NB4 (cell line): ENCODE data around the gene BARX2.

Source experiments
- DNase-seq: peaks from one replicate; pipeline ENCODE4 v3.0.0; 2010; ENCODE audit warnings: low read depth
- H3K4me3 ChIP-seq: one replicate; pipeline ENCODE4 v1.5.1; 2011; ENCODE audit warnings: mild to moderate bottlenecking, low read depth, low read length, moderate library complexity
- CTCF ChIP-seq: IDR thresholded peaks from one replicate; pipeline ENCODE4 v1.5.1; 2012; ENCODE audit warnings: low read depth, low read length
- MYC ChIP-seq: IDR thresholded peaks from 2 replicates; pipeline ENCODE4 v1.6.1; 2011; ENCODE audit warnings: low read depth, low read length
- POLR2A ChIP-seq: IDR thresholded peaks from 2 replicates; pipeline ENCODE4 v1.6.1; 2011; ENCODE audit warnings: mild to moderate bottlenecking; ENCODE audit not compliant: insufficient read length; ENCODE audit errors: extremely low read depth
- TF ChIP-seq, protein P1 (sequence below): IDR thresholded peaks from 2 replicates; pipeline ENCODE4 v1.6.1; 2011; ENCODE audit warnings: low read depth, low read length

The BARX2 gene

DNA sequence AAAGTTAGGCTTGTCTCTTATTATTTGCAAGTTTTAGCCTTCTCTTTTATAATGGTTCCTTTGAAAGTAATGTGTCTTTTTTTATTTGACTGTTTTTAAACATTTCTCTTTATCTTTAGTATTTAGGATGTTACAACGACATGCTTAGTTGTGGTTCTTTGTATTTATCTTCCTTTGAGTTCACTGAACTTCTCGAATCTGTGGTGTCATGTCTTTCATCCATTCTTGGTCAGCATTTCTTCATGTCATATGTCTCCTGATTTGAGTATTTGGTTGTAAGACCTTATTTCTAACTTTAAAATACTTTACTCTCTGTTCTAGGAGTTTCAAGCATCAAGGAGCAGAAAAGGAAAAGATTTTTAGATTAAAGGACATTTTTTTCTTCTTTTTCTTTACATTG, 15.9 kb upstream of the BARX2 start:
- H3K4me3 ChIP-seq: no peak overlapping the region
- DNase-seq: no peak
- TF ChIP-seq POLR2A (no peak), CTCF (no peak), MYC (no peak)
- TF ChIP-seq, protein P1, sequence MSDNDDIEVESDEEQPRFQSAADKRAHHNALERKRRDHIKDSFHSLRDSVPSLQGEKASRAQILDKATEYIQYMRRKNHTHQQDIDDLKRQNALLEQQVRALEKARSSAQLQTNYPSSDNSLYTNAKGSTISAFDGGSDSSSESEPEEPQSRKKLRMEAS: no peak

DNA sequence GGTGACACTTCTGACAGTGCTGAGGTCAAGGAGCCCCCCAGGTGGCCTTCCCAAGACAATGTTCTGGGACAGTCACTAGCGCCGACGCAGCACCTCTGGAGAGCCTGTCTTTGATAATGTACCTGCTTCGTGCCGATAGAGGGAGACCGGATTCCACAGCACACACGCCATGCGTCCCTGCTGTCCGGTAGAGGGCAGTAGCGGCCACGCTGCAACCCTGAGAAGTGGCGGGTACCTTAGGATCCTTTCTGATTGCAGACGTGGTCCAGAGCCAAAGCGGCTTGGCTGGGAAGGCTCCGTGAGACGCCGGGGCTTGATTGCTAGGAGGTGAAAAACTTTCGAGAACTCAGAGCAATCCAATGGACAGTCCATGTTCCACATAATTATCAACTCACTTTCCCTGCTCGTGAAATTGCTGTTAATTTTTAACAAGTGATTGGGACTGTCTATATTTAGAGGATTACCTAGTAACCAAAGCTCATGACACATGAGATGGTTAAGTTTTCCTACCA, 11.4 kb upstream of the BARX2 start:
- DNase-seq: peak; percentile 86
- TF ChIP-seq, protein P1: peak; percentile 92
- TF ChIP-seq CTCF: peak; percentile 100
- peak; percentile 91 for TF ChIP-seq MYC
- no peak for TF ChIP-seq POLR2A
- no peak overlapping the region for H3K4me3 ChIP-seq

GRCh38 chr11:129365816-129366215, 9.8 kb upstream of the BARX2 start:
- no peak for TF ChIP-seq POLR2A
- TF ChIP-seq, protein P1: no peak
- no peak for TF ChIP-seq CTCF
- no peak for TF ChIP-seq MYC
- no peak overlapping the region for H3K4me3 ChIP-seq
- no peak for DNase-seq

GRCh38 chr11:129366737-129367597, 8.7 kb upstream of the BARX2 start:
- H3K4me3 ChIP-seq: no peak overlapping the region
- TF ChIP-seq, protein P1: no peak
- TF ChIP-seq POLR2A: no peak
- no peak for TF ChIP-seq MYC
- no peak for DNase-seq

DNA sequence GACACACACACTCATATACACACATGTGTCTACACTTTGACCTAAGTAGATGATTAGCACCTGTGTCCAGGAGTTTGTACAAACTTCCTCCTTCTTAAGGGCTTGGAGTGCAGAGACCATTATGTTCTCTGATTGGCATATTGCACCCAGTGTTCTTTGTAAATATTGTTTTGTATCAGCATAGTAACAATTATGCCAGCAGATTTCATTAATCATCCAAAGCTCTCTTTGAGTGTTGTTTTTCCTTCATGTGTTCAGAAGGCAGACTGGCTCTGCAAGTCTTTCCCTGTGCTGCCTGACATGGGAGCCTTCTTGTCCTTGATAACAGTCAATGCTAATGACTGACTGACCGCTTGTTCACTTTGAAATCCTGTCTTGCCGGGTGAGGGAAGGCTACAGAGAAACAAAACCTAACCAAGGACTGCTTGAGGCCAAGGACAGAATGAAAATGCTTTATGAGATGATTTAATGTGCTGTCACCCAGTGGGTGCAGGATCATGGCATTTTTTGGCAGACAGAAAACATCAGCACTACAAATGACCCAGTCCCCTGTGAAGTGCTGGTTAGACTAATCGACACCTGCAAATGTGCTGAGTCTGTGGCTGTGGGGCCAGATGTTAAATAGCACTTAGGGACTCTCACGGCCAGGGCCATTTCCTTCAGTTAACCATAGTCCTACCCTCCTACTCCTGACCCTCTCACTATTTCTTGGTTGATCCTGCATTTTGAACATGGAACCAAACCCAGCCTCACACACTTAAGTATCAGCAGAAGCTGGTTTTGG, 6.6 kb upstream of the BARX2 start:
- TF ChIP-seq POLR2A (no peak), MYC (no peak), CTCF (no peak)
- TF ChIP-seq, protein P1: no peak

DNA sequence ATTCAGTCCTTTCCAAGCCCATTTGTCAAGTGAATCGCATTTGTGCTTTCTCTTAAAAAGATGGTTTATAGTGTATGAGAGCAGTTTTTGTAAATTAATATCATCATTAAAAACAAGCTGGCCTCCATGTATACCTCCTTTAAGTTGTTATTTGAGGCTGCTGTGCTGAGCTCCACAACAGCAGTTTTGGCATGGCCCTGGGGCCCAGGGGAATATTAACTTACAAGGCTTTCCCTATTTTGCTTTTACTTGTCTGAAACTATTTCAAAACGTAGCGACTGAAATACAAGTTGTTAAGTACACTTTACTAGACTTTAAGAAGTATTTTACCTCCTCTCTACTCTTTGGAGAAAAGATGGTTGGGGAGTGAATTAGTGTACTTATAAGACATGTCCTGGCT, 4.9 kb upstream of the BARX2 start:
- no peak for DNase-seq
- no peak overlapping the region for H3K4me3 ChIP-seq
- no peak for TF ChIP-seq CTCF
- TF ChIP-seq, protein P1: no peak
- TF ChIP-seq MYC: no peak
- TF ChIP-seq POLR2A: no peak

More for the DNA sequence above, 6.6 kb upstream of the BARX2 start:
- H3K4me3 ChIP-seq: no peak overlapping the region
- no peak for DNase-seq
